C4-2B (cell line): ENCODE results near the gene SH3PXD2B.
A peak's percentile ranks its signal among the peaks of the same experiment; 100 is the strongest.
"Not testable (repeated sequence)": the region's sequence is repeated elsewhere in the genome, so short reads cannot be mapped to it uniquely, and the experiment has no call there.

Experiments
- H3K27ac ChIP-seq: fragments of 450-650 bp; 2 replicates; pipeline ENCODE4 v1.5.1; 2017
- ZFX ChIP-seq: fragments of 450-650 bp; IDR thresholded peaks from 2 replicates; pipeline ENCODE4 v1.6.1; 2017
- TF ChIP-seq, protein P1 (sequence below): fragments of 450-650 bp; conservative IDR thresholded peaks from 2 replicates; pipeline ENCODE4 v1.5.1; 2017; ENCODE audit warnings: mild to moderate bottlenecking

SH3PXD2B gene

DNA sequence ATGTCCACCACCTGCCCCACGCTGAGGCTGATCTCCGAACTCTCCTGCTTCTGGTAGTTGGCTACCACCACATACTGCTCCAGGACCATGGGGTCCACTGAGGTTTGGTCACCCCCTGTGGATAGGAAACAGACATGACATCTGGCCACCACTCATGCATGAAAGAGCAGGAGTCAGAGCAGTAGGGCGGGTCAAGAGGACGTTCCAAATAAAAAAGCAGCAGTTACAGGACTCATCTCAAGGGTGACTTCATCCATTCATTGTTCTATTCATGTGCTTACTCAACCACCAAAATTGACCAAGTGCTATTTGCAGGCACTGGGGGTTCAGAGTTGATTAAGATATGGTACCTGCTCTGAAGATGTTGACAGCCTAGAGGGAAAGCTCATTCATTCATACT lies 91.6 kb downstream of the SH3PXD2B start:
- H3K27ac ChIP-seq, result no peak overlapping the region
- TF ChIP-seq, protein P1, sequence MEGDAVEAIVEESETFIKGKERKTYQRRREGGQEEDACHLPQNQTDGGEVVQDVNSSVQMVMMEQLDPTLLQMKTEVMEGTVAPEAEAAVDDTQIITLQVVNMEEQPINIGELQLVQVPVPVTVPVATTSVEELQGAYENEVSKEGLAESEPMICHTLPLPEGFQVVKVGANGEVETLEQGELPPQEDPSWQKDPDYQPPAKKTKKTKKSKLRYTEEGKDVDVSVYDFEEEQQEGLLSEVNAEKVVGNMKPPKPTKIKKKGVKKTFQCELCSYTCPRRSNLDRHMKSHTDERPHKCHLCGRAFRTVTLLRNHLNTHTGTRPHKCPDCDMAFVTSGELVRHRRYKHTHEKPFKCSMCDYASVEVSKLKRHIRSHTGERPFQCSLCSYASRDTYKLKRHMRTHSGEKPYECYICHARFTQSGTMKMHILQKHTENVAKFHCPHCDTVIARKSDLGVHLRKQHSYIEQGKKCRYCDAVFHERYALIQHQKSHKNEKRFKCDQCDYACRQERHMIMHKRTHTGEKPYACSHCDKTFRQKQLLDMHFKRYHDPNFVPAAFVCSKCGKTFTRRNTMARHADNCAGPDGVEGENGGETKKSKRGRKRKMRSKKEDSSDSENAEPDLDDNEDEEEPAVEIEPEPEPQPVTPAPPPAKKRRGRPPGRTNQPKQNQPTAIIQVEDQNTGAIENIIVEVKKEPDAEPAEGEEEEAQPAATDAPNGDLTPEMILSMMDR, result no peak
- TF ChIP-seq ZFX, result no peak

DNA sequence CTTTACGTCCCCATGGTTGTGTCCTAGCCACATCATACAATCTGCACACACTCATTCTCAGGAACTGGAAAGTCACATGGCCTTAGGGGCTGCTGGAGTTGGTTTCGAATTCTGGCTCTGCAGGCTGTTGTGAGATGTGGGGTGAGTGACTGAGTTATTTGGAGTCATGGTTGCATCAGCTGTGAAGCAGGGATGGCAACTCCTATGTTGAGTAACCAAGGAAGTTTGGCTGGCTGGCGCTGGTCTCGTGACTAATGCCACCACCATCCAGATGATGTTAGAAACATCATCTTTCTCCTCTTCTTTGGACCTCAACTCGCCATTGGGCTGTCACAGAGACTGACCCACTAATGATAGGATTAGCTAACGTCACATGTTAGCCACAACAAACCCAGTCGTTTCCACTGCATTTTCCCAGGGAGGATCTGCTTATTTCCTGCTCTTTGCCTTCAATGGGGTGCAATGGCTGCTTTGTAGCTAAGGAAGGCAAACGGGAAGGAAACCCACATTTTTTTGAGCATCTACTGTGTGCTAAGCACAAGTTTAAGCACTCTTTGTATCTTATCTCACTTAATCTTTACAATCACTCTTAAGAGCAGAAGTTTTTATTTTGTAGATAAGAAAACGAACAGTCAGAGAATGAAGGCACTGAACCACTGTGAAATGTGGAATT lies 92.6 kb downstream of the SH3PXD2B start:
- no peak for TF ChIP-seq ZFX
- TF ChIP-seq, protein P1, result no peak
- H3K27ac ChIP-seq, result no peak overlapping the region

DNA sequence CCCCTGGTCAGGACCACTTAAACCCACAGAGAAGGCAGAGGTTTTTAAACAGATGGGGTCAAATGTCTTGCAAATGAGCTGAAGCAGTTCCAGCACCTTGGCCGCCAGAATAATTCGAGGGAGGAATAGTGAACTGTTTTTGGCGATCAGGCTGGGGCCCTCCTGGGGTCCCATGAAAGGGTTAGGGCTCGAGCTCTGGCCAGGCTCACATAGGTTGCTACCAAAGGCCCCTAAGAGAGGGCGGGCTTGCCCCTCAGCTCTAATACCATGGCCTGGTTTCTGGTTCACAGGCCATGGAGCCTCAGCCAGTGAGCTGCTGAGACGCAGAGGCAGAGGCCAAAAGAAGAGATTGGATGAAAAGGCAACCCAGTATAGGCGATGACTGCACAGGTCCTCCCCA lies 96.0 kb downstream of the SH3PXD2B start:
- H3K27ac ChIP-seq, result no peak overlapping the region
- no peak for TF ChIP-seq ZFX
- TF ChIP-seq, protein P1, result no peak

DNA sequence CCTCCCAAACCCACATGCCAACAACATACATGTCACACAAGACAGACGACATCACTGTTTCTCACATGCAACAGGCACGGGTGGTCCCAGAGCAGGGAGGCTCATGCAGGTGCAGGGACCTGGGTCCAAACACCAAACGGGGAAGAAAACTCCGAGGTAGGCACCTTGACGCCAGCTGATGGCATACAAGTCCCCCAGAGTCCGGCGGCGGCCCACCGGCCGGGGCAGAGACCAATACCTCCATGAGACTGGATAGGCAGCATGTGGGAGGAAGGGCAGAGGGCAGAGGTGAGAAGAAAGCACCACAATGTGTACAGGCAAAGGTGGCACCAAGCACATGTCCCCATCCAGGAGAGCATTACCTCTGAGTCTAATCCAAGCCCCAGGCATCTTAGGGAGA lies 97.8 kb downstream of the SH3PXD2B start:
- no peak for TF ChIP-seq ZFX
- TF ChIP-seq, protein P1, result no peak
- no peak overlapping the region for H3K27ac ChIP-seq

DNA sequence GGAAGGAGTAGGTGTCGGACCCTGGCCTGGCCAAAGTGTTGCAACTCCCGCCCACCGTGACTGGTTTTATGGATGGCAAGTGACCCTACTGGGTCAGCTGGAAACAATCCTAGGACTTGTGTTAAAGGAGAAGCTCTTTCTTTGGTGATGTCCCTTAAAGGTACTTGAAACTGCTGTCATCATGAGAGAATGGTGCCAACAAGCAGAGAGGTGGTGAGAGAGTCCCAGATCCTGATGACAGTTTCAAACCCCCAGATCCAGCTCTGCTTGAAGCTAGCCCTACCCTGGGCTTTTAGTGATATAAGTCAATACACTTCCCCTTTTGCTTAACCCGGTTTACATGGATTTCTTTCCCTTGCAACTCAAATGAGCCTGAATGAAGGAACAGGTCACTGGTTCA lies 98.3 kb downstream of the SH3PXD2B start:
- H3K27ac ChIP-seq, result peak overlapping the region; percentile 30
- TF ChIP-seq, protein P1, result no peak
- no peak for TF ChIP-seq ZFX

DNA sequence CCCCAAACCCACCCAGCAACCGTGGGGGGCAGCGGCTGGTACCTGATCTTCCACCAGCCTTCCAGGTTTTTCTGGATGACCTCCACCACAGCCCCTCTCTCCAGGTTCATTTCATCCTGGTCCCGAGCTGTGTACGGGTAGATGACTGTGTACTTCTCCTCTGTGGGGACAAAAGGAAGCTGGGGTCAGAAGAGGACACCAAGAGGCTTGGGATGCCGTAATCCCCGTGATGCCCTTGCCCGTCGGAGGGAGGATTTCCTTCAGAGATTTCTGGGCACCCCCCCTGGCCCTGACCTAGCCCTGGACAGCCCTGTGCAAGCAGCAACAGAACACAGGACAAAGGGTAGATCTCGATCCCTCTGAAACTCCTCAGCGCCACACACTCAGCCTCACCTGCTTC lies 100.5 kb downstream of the SH3PXD2B start:
- H3K27ac ChIP-seq, result no peak overlapping the region
- TF ChIP-seq, protein P1, result no peak

DNA sequence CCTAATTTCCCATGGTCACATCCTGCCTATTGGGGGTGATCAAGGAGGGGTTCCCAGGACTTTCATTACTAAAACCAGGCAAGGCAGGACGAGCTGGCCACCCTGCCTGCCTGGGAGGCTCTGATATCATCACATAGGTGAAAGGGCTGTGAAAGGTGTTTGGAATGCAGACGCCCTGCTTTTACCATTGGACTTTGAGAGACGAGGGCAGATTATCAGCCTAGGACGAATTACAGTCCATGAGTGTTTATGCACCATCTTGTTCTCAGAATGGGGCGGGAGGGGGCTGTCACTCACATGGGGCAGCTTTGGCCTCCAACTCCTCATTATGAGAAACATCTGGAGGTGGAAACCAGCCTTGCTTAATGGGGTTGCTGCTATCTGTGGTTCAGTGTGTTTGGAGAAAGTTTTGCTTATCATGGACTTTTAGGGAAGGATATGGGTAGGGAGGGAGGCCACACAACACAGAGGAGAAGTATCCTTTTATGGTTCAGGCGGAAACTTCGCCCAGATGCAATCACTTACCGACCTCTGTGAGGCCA lies 101.0 kb downstream of the SH3PXD2B start:
- H3K27ac ChIP-seq, result no peak overlapping the region
- TF ChIP-seq, protein P1, result no peak
- TF ChIP-seq ZFX, result no peak

DNA sequence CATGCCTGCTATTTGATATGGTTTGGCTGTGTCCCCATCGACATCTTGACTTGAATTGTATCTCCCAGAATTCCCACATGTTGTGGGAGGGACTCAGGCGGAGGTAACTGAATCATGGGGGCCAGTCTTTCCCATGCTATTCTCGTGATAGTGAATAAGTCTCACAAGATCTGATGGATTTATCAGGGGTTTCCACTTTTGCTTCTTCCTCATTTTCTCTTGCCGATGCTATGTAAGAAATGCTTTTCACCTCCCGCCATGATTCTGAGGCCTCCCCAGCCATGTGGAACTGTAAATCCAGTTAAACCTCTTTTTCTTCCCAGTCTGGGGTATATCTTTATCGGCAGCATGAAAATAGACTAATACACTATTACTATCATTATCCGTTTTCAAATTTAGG lies 101.8 kb downstream of the SH3PXD2B start:
- not testable (repeated sequence) for H3K27ac ChIP-seq
